ENCODE results near the gene TEX26. TPM values are rescaled to one million over a fixed set of nuclear protein-coding genes. Genes with fewer than 3 reads are reported as not detected.

The TEX26 gene
- total RNA-seq, 5 donors from 2014 or later (not counting 1 experiment from before 2014, with no cell fraction given): not detected

DNA sequence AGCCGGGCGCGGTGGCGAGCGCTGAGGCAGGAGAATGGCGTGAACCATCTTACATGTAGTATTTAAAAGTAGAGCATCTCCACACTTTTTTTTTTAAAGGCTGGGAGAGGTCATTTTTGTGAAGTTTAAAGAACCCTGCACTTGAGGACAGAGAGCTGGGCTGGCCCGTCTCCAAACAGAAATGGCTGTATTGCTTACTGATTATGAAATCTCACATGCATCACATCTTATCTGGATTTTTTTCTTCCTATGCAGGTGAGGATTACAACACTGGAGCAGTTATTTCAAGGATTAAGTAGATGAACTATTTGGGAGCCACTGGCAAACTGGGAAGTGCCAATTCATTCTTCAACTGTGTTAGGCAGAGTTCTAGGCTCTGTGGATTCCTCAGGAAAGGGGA is 59.5 kb downstream of the TEX26 start:
- Mint-ChIP-seq H3K36me3 (no peaks in the 10 kb centered on the region), H3K4me3 (no peak overlapping the region), H3K9me3 (no peaks in the 10 kb centered on the region), H3K27ac (no peak overlapping the region), H3K4me1 (no peaks in the 10 kb centered on the region), H3K27me3 (peaks cover 24 to 27% of the 10 kb centered on the region in 2 donors)
- CTCF ChIA-PET: no interaction called here
- Histone ChIP-seq H3K4me1 (ENCODE audit: control insufficient read depth in 1 of 2, extremely low read depth in 1 of 2, insufficient read depth in 2 of 2, low read length in 2 of 2) (no peaks in the 10 kb centered on the region), H3K4me3 (ENCODE audit: control insufficient read depth in 1 of 2, extremely low read depth in 1 of 2, low read length in 1 of 2) (no peak overlapping the region), H3K27ac (ENCODE audit: low read length) (no peak overlapping the region), H3K36me3 (ENCODE audit: control insufficient read depth in 2 of 2, extremely low read depth in 1 of 2, insufficient read depth in 1 of 2, low read length in 1 of 2) (no peaks in the 10 kb centered on the region), H3K27me3 (replicated peaks in 1 of 2; ENCODE audit: control insufficient read depth in 2 of 2, extremely low read depth in 1 of 2, insufficient read depth in 2 of 2, low read length in 1 of 2) (peaks cover 0 to 7% of the 10 kb centered on the region in 2 experiments), H3K9me3 (no peaks in the 10 kb centered on the region)
- POLR2A ChIA-PET: no interaction called here
- ATAC-seq (replicated peaks in 1 of 4) (no peak), DNase-seq (no peak)
- no CpG with 5 or more reads among the region's 7 CpGs for WGBS (ENCODE audit: insufficient coverage)

DNA sequence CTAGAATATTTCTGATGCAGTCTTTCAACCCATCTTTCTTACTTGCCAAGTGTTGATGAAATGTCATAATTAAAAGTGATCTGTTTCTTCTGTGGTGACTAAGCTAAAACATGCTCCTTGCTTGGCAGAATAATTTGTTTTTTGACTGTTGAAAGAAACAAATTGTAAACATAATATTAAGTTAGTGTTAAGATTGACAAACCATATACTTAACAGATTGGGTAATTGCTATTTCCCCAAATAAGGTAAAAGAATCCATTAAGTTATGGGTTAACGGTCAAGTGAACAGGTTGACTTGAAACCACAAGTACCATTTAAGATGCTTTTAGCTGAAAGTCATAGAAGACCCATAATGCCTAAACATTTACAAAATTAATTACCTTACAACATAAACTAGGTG is 62.9 kb downstream of the TEX26 start:
- Histone ChIP-seq H3K27me3 (replicated peaks in 1 of 2; ENCODE audit: control insufficient read depth in 2 of 2, extremely low read depth in 1 of 2, insufficient read depth in 2 of 2, low read length in 1 of 2) (peaks cover 0 to 18% of the 10 kb centered on the region in 2 experiments), H3K9me3 (no peaks in the 10 kb centered on the region), H3K27ac (ENCODE audit: low read length) (no peak overlapping the region), H3K4me1 (ENCODE audit: control insufficient read depth in 1 of 2, extremely low read depth in 1 of 2, insufficient read depth in 2 of 2, low read length in 2 of 2) (no peaks in the 10 kb centered on the region), H3K4me3 (ENCODE audit: control insufficient read depth in 1 of 2, extremely low read depth in 1 of 2, low read length in 1 of 2) (no peak overlapping the region), H3K36me3 (ENCODE audit: control insufficient read depth in 2 of 2, extremely low read depth in 1 of 2, insufficient read depth in 1 of 2, low read length in 1 of 2) (no peaks in the 10 kb centered on the region)
- ATAC-seq (replicated peaks in 1 of 4) (no peak), DNase-seq (no peak)
- no CpG with 5 or more reads among the region's 1 CpG for WGBS (ENCODE audit: insufficient coverage)
- Mint-ChIP-seq H3K4me1 (no peaks in the 10 kb centered on the region), H3K4me3 (no peak overlapping the region), H3K27ac (no peak overlapping the region), H3K36me3 (no peaks in the 10 kb centered on the region), H3K9me3 (no peaks in the 10 kb centered on the region), H3K27me3 (peaks cover 31 to 33% of the 10 kb centered on the region in 2 donors)
- POLR2A ChIA-PET: no interaction called here
- CTCF ChIA-PET: no interaction called here

GRCh38 chr13:30997697-30998096 is 65.2 kb downstream of the TEX26 start:
- Mint-ChIP-seq H3K4me1 (no peaks in the 10 kb centered on the region), H3K4me3 (no peak overlapping the region), H3K27me3 (peaks cover 26 to 27% of the 10 kb centered on the region in 2 donors), H3K27ac (no peak overlapping the region), H3K9me3 (no peaks in the 10 kb centered on the region), H3K36me3 (no peaks in the 10 kb centered on the region)
- H3K27me3 ChIP-seq (replicated peaks in 1 of 2; ENCODE audit: control insufficient read depth in 2 of 2, extremely low read depth in 1 of 2, insufficient read depth in 2 of 2, low read length in 1 of 2): peaks cover 2 to 19% of the 10 kb centered on the region in 2 experiments
- ATAC-seq (replicated peaks in 1 of 4) (no peak), DNase-seq (no peak)
- WGBS (ENCODE audit: insufficient coverage): no CpG with 5 or more reads among the region's 2 CpGs
- H3K4me1 ChIP-seq (ENCODE audit: control insufficient read depth in 1 of 2, extremely low read depth in 1 of 2, insufficient read depth in 2 of 2, low read length in 2 of 2): no peaks in the 10 kb centered on the region
- H3K4me3 ChIP-seq (ENCODE audit: control insufficient read depth in 1 of 2, extremely low read depth in 1 of 2, low read length in 1 of 2): no peak overlapping the region
- no peak overlapping the region for H3K27ac ChIP-seq (ENCODE audit: low read length)
- ChIA-PET CTCF (no interaction called here), POLR2A (no interaction called here)
- no peaks in the 10 kb centered on the region for H3K9me3 ChIP-seq
- no peaks in the 10 kb centered on the region for H3K36me3 ChIP-seq (ENCODE audit: control insufficient read depth in 2 of 2, extremely low read depth in 1 of 2, insufficient read depth in 1 of 2, low read length in 1 of 2)

DNA sequence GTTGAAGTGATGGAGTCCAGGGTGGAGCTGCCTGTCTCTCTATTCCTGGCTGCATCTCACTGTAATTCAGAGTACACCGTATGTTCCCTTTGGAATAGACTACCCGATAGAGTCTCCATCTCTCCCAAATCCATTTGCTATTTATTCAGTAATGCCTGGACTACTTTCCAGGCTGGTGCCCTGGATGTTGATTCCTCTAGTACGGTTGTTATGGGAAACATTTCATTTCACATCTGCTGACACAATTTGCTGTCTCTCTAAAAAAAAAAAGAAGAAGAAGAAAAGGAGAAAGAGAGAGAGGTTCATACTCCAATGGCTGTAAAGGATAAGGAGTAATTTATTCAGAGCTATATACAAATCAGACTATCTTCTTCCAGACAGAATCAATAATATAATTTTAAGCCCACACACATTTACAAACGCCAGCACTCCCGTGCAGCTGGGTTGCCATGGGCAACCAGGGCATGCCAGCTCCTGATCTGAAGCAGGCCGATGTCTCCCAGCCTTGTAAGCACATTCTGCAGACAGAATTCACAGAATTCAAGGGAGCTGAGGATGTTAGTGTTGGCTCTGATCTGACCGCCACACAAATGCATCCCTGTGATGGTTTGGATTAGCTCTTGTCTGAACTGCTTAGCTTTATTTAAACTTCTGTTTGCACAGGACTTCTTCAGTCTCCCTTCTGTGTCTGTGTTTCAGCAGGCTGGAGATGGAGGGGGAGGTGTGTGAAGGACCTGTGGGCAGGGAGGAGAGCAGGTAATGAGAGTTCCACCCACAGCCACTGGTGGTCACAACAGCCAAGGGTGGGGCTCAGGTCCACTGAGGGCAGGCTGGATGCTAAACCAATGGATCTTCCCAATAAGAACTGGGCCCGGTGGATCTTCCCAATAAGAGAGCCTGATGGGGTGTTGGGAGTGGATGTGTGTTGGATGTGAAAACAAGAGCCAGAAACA is 66.0 kb downstream of the TEX26 start:
- Mint-ChIP-seq H3K27me3 (peaks cover 20 to 24% of the 10 kb centered on the region in 2 donors), H3K4me1 (no peaks in the 10 kb centered on the region), H3K4me3 (no peak overlapping the region), H3K9me3 (no peaks in the 10 kb centered on the region), H3K27ac (no peak overlapping the region), H3K36me3 (no peaks in the 10 kb centered on the region)
- WGBS (ENCODE audit: insufficient coverage): 75% methylated on average over 6 of the region's 8 CpGs
- Histone ChIP-seq H3K4me3 (ENCODE audit: control insufficient read depth in 1 of 2, extremely low read depth in 1 of 2, low read length in 1 of 2) (no peak overlapping the region), H3K36me3 (ENCODE audit: control insufficient read depth in 2 of 2, extremely low read depth in 1 of 2, insufficient read depth in 1 of 2, low read length in 1 of 2) (no peaks in the 10 kb centered on the region), H3K27me3 (replicated peaks in 1 of 2; ENCODE audit: control insufficient read depth in 2 of 2, extremely low read depth in 1 of 2, insufficient read depth in 2 of 2, low read length in 1 of 2) (peaks cover 2 to 19% of the 10 kb centered on the region in 2 experiments), H3K9me3 (no peaks in the 10 kb centered on the region), H3K27ac (ENCODE audit: low read length) (no peak overlapping the region), H3K4me1 (ENCODE audit: control insufficient read depth in 1 of 2, extremely low read depth in 1 of 2, insufficient read depth in 2 of 2, low read length in 2 of 2) (no peaks in the 10 kb centered on the region)
- DNase-seq (no peak), ATAC-seq (replicated peaks in 1 of 4) (no peak)
- CTCF ChIA-PET: no interaction called here
- POLR2A ChIA-PET: no interaction called here

DNA sequence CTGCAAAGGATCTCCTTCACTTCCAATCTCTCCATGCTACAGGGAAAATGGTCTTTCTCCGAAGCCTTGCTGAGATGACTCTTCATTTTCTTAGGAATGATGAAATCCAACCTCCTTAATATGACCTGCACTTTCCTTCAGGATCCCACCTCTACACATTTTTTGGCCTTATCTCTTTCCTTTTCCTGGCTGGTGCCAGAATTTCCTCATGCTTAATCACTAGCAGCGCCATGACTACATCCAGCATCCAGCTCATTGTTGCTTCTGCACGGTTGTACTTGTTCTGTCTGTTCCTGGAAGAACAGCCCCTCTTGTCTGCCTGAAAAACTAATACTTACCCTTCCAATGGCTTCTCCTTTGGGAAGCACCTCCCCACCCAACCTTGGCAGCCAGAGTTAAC is 68.4 kb downstream of the TEX26 start:
- no peaks in the 10 kb centered on the region for H3K4me1 Mint-ChIP-seq
- no peaks in the 10 kb centered on the region for H3K36me3 Mint-ChIP-seq
- 55% methylated on average over 3 of the region's 3 CpGs for WGBS (ENCODE audit: insufficient coverage)
- no peaks in the 10 kb centered on the region for H3K4me1 ChIP-seq (ENCODE audit: control insufficient read depth in 1 of 2, extremely low read depth in 1 of 2, insufficient read depth in 2 of 2, low read length in 2 of 2)
- no peak overlapping the region for H3K4me3 ChIP-seq (ENCODE audit: control insufficient read depth in 1 of 2, extremely low read depth in 1 of 2, low read length in 1 of 2)
- no peak overlapping the region for H3K27ac Mint-ChIP-seq
- POLR2A ChIA-PET: no interaction called here
- no peaks in the 10 kb centered on the region for H3K36me3 ChIP-seq (ENCODE audit: control insufficient read depth in 2 of 2, extremely low read depth in 1 of 2, insufficient read depth in 1 of 2, low read length in 1 of 2)
- H3K27me3 Mint-ChIP-seq: peaks cover 19 to 22% of the 10 kb centered on the region in 2 donors
- H3K27me3 ChIP-seq (replicated peaks in 1 of 2; ENCODE audit: control insufficient read depth in 2 of 2, extremely low read depth in 1 of 2, insufficient read depth in 2 of 2, low read length in 1 of 2): peaks cover 2 to 27% of the 10 kb centered on the region in 2 experiments
- no peaks in the 10 kb centered on the region for H3K9me3 Mint-ChIP-seq
- ATAC-seq (replicated peaks in 1 of 4): no peak
- H3K27ac ChIP-seq (ENCODE audit: low read length): no peak overlapping the region
- no peak for DNase-seq
- CTCF ChIA-PET: no interaction called here
- no peak overlapping the region for H3K4me3 Mint-ChIP-seq
- no peaks in the 10 kb centered on the region for H3K9me3 ChIP-seq

DNA sequence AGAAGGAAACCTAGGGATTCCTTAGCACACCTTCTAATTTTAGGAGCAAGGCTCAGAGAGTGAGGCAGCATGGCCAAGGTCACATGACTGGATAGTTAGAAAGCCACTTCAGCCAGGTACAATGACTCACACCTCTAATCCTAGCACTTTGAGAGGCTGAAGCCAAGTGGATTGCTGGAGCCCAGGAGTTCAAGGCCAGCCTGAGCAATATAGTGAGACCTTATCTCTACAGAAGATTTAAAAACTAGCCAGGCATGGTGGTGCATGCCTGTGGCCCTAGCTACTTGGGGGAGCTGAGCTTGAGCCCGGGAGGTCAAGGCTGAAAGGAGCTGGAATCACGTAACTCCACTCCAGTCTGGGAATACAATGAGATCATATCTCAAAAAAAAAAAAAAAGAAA is 69.2 kb downstream of the TEX26 start:
- Histone ChIP-seq H3K27me3 (replicated peaks in 1 of 2; ENCODE audit: control insufficient read depth in 2 of 2, extremely low read depth in 1 of 2, insufficient read depth in 2 of 2, low read length in 1 of 2) (peaks cover 2 to 27% of the 10 kb centered on the region in 2 experiments), H3K27ac (ENCODE audit: low read length) (no peak overlapping the region), H3K4me1 (ENCODE audit: control insufficient read depth in 1 of 2, extremely low read depth in 1 of 2, insufficient read depth in 2 of 2, low read length in 2 of 2) (no peaks in the 10 kb centered on the region), H3K9me3 (no peaks in the 10 kb centered on the region), H3K4me3 (ENCODE audit: control insufficient read depth in 1 of 2, extremely low read depth in 1 of 2, low read length in 1 of 2) (no peak overlapping the region), H3K36me3 (ENCODE audit: control insufficient read depth in 2 of 2, extremely low read depth in 1 of 2, insufficient read depth in 1 of 2, low read length in 1 of 2) (no peaks in the 10 kb centered on the region)
- Mint-ChIP-seq H3K27ac (no peak overlapping the region), H3K4me1 (no peaks in the 10 kb centered on the region), H3K27me3 (peaks cover 19 to 22% of the 10 kb centered on the region in 2 donors), H3K9me3 (no peaks in the 10 kb centered on the region), H3K4me3 (no peak overlapping the region), H3K36me3 (no peaks in the 10 kb centered on the region)
- ATAC-seq (replicated peaks in 1 of 4) (no peak), DNase-seq (no peak)
- ChIA-PET POLR2A (no interaction called here), CTCF (no interaction called here)
- WGBS (ENCODE audit: insufficient coverage): 47% methylated on average over 2 of the region's 2 CpGs

All from T-cell (primary cell).